GM12878 (cell line): Measurements from ENCODE around the gene RSRC1. TPM values are rescaled to one million over a fixed set of nuclear protein-coding genes. Genes with fewer than 3 reads are reported as not detected.

Experiments used
- DPF2 ChIP-seq: fragments of 450-650 bp; IDR thresholded peaks from 2 replicates; pipeline ENCODE4 v1.6.1; 2017; ENCODE audit warnings: mild to moderate bottlenecking
- ESRRA ChIP-seq: IDR thresholded peaks from 2 replicates; pipeline ENCODE4 v1.6.1; 2012; ENCODE audit warnings: mild to moderate bottlenecking, low read length, improper control_type of control experiment
- ETV6 ChIP-seq, 2 experiments: fragments of 450-650 bp in 1 of 2; IDR thresholded peaks in 1 of 2; conservative IDR thresholded peaks in 1 of 2; 2 replicates each; pipeline ENCODE4 v1.6.1; 2014; ENCODE audit warnings: antibody characterized with exemption in 1 of 2, borderline replicate concordance in 1 of 2, low read depth in 1 of 2, mild to moderate bottlenecking in 1 of 2, moderate library complexity in 1 of 2
- EZH2 ChIP-seq: IDR thresholded peaks from 2 replicates; pipeline ENCODE4 v1.6.1; 2012; ENCODE audit warnings: low read depth, mild to moderate bottlenecking, control low read depth, inconsistent platforms, low read length, borderline replicate concordance; ENCODE audit not compliant: control insufficient read depth
- FOS ChIP-seq: IDR thresholded peaks from 3 replicates; pipeline ENCODE4 v1.6.1; 2011; ENCODE audit warnings: borderline replicate concordance; ENCODE audit not compliant: insufficient read length; ENCODE audit errors: extremely low read depth
- GATAD2B ChIP-seq: fragments of 450-650 bp; conservative IDR thresholded peaks from 2 replicates; pipeline ENCODE4 v1.6.1; 2017; ENCODE audit warnings: low read depth, mild to moderate bottlenecking, moderate library complexity
- IRF4 ChIP-seq: IDR thresholded peaks from 2 replicates; pipeline ENCODE4 v1.6.1; 2011; ENCODE audit warnings: low read depth, low read length
- IRF5 ChIP-seq: fragments of 450-650 bp; IDR thresholded peaks from 2 replicates; pipeline ENCODE4 v1.6.1; 2017; ENCODE audit warnings: borderline replicate concordance
- KDM1A ChIP-seq: fragments of 200-600 bp; sonication (generic); IDR thresholded peaks from 2 replicates; pipeline ENCODE4 v1.6.1; 2016; ENCODE audit warnings: borderline replicate concordance
- MXI1 ChIP-seq: fragments of 150-350 bp; IDR thresholded peaks from 2 replicates; pipeline ENCODE4 v1.6.1; 2011; ENCODE audit warnings: low read depth, mild to moderate bottlenecking, inconsistent platforms, low read length, improper control_type of control experiment
- NBN ChIP-seq: fragments of 450-650 bp; IDR thresholded peaks from 2 replicates; pipeline ENCODE4 v1.6.1; 2016
- NKRF ChIP-seq: fragments of 450-650 bp; conservative IDR thresholded peaks from 2 replicates; pipeline ENCODE4 v1.6.1; 2017; ENCODE audit warnings: mild to moderate bottlenecking, moderate library complexity
- NRF1 ChIP-seq: conservative IDR thresholded peaks from 2 replicates; pipeline ENCODE4 v1.6.1; 2011; ENCODE audit warnings: mild to moderate bottlenecking, low read depth, low read length, improper control_type of control experiment
- PBX3 ChIP-seq: IDR thresholded peaks from 2 replicates; pipeline ENCODE4 v1.6.1; 2011; ENCODE audit warnings: mild to moderate bottlenecking, low read depth, low read length, moderate library complexity; ENCODE audit not compliant: insufficient replicate concordance
- POLR2A ChIP-seq: IDR thresholded peaks from 2 replicates; pipeline ENCODE4 v1.6.1; 2011; ENCODE audit warnings: low read depth, mild to moderate bottlenecking, low read length
- POLR2AphosphoS5 ChIP-seq: IDR thresholded peaks from 2 replicates; pipeline ENCODE4 v1.6.1; 2011; ENCODE audit warnings: mild to moderate bottlenecking, low read length, inconsistent platforms
- RCOR1 ChIP-seq: conservative IDR thresholded peaks from 2 replicates; pipeline ENCODE4 v1.6.1; 2012; ENCODE audit warnings: low read depth, low read length, improper control_type of control experiment
- SMARCA5 ChIP-seq: fragments of 450-650 bp; IDR thresholded peaks from 2 replicates; pipeline ENCODE4 v1.6.1; 2017; ENCODE audit warnings: mild to moderate bottlenecking
- SPI1 ChIP-seq: IDR thresholded peaks from 2 replicates; pipeline ENCODE4 v1.6.1; 2011; ENCODE audit warnings: low read depth, mild to moderate bottlenecking, low read length, moderate library complexity, borderline replicate concordance; ENCODE audit not compliant: insufficient read depth
- STAT3 ChIP-seq: IDR thresholded peaks from 2 replicates; pipeline ENCODE4 v1.6.1; 2011; ENCODE audit warnings: low read depth, low read length, improper control_type of control experiment
- USF1 ChIP-seq: IDR thresholded peaks from 2 replicates; pipeline ENCODE4 v1.6.1; 2011; ENCODE audit warnings: borderline replicate concordance, low read depth, mild to moderate bottlenecking, moderate library complexity, mixed read lengths, low read length; ENCODE audit not compliant: insufficient read depth; ENCODE audit errors: extremely low read length
- WRNIP1 ChIP-seq: IDR thresholded peaks from 2 replicates; pipeline ENCODE4 v1.6.1; 2011; ENCODE audit warnings: low read depth, low read length, improper control_type of control experiment, borderline replicate concordance
- ZNF622 ChIP-seq: fragments of 450-650 bp; IDR thresholded peaks from 2 replicates; pipeline ENCODE4 v1.6.1; 2017; ENCODE audit warnings: mild to moderate bottlenecking, inconsistent platforms
- polyA plus RNA-seq, 11 experiments: library from polyadenylated mRNA; depleted of rRNA in 4 of 11; unstranded in 6 of 11; stranded (reverse) in 5 of 11; fragments of >200 nt; fragmentation: Nextera tagmentation in 4 of 11; fragmentation: Illumina TruSeq in 1 of 11; extraction: Ambion mirVana in 4 of 11; extraction: Trizol in 1 of 11; gene quantifications; 1 replicate in 1 of 11; 2 replicates in 10 of 11; pipeline versions ENCODE4 v1.2.1 to v1.2.3, GENCODE V29; 2011 to 2016; ENCODE audit warnings: inconsistent platforms in 2 of 11, missing spikeins in 2 of 11, low read depth in 1 of 11
- total RNA-seq, 4 experiments: library from RNA; depleted of rRNA in 3 of 4; stranded (reverse); fragments of >200 nt in 3 of 4; fragmentation: Illumina TruSeq in 1 of 4; extraction: Trizol in 1 of 4; gene quantifications; 2 replicates each; pipeline versions ENCODE4 v1.2.1 to v1.2.3, GENCODE V29; 2013 to 2021

The RSRC1 gene
- total and polyA plus RNA-seq, 10 of the 15 experiments (the other 5 are each of a cell fraction or from before 2014, with no cell fraction given): 16.4 to 85.9 (median 42.0) TPM

GRCh38 chr3:158097593-158098308 is 12.1 kb upstream of the RSRC1 start (continued):
- TF ChIP-seq IRF5: no peak
- peak; percentile 39; the same call in 1 of the 2 replicates for TF ChIP-seq NKRF
- no peak for TF ChIP-seq WRNIP1
- TF ChIP-seq ESRRA: no peak
- TF ChIP-seq POLR2A: peak; percentile 69
- TF ChIP-seq ETV6 (conservative IDR thresholded peaks at IDR 0.05 in 1 of 2, IDR thresholded peaks at IDR 0.05 in 1 of 2; ENCODE audit: borderline replicate concordance in 1 of 2, low read depth in 1 of 2): no peak
- TF ChIP-seq NBN: 0 out of 2 replicates have a peak, but pooled peaks have one; percentile 48
- peak; percentile 92; the same call in 1 of the 2 replicates for TF ChIP-seq RCOR1
- TF ChIP-seq STAT3: no peak
- peak; percentile 44; the same call in 1 of the 2 replicates for TF ChIP-seq DPF2
- no peak for TF ChIP-seq ZNF622
- no peak for TF ChIP-seq POLR2AphosphoS5
- TF ChIP-seq NRF1: peak; percentile 95
- TF ChIP-seq SMARCA5: no peak
- TF ChIP-seq GATAD2B: peak; percentile 65; the same call in 1 of the 2 replicates
- TF ChIP-seq PBX3: no peak
- TF ChIP-seq IRF4: no peak
- TF ChIP-seq USF1: peak; percentile 11
- no peak for TF ChIP-seq KDM1A
- no peak for TF ChIP-seq FOS
- peak; percentile 94 for TF ChIP-seq MXI1
- TF ChIP-seq EZH2: no peak
- no peak for TF ChIP-seq SPI1
